Measurements from ENCODE around the gene SMIM32. TPM values are rescaled to one million over a fixed set of nuclear protein-coding genes. Genes with fewer than 3 reads are reported as not detected.

SMIM32 gene
- total RNA-seq, 4 donors from 2014 or later = not detected

DNA sequence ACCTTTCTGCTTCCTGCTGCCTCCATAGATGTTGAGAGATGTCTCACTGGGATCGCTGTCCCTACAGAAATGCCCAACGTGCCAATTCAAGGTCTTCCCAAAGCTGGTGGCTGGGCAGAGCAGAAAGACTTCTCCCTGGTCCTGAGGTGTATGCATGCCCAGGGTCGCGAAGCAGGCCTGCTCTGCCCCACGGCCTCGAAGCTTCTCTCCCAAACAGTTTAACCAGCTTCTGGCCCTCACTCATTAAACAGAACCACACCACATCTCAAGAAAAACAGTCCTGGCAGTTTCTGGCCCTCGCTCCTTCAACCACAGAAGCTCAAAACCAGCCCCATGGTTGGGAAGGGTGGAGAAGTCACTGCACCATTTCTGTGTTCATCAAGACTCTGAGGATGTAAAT lies 14.7 kb upstream of the SMIM32 start:
- TF ChIP-seq, protein P1, sequence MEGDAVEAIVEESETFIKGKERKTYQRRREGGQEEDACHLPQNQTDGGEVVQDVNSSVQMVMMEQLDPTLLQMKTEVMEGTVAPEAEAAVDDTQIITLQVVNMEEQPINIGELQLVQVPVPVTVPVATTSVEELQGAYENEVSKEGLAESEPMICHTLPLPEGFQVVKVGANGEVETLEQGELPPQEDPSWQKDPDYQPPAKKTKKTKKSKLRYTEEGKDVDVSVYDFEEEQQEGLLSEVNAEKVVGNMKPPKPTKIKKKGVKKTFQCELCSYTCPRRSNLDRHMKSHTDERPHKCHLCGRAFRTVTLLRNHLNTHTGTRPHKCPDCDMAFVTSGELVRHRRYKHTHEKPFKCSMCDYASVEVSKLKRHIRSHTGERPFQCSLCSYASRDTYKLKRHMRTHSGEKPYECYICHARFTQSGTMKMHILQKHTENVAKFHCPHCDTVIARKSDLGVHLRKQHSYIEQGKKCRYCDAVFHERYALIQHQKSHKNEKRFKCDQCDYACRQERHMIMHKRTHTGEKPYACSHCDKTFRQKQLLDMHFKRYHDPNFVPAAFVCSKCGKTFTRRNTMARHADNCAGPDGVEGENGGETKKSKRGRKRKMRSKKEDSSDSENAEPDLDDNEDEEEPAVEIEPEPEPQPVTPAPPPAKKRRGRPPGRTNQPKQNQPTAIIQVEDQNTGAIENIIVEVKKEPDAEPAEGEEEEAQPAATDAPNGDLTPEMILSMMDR (IDR thresholded peaks at IDR 0.05; ENCODE audit: low read depth) = no peak

DNA sequence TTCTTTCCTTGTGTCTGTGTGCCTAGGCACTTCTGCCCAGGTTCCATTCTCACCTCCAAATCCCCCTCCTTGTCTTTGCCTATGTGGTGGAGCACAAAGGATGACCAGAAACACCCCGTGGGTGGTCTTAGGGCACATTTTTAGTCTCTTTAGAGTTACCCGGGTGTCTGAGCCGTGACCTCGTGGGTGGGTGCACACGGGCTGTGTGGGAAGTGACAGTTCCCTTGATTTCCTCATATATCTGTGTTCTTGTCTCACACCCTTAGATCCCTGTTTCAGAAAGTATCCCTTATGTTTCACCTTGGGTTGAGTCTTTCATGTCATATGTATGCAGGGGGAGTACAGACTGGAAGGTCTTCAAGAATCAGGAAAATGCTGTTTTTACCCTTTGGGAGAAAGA lies 13.4 kb upstream of the SMIM32 start:
- TF ChIP-seq, protein P1 (IDR thresholded peaks at IDR 0.05; ENCODE audit: low read depth) = no peak

DNA sequence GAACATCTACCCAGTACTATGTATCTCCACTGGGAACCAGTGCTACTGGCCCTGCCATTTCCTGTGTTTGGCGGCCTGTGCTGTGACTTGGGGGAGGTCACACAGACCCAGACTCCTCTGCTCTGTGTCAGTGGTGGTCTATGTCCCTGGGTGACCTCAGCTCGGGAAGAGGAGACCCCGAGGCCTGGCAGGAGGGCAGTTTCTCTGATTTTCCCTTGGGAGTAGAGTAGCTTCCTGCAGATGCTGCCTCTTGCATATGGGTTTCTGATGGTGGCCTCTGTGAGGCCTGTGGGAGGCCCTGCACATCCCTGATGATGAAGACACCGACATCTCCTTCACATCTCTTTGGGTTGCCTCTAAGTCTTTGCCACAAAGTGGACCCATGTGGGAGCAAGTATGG lies 13.0 kb upstream of the SMIM32 start:
- TF ChIP-seq, protein P1 (IDR thresholded peaks at IDR 0.05; ENCODE audit: low read depth) = no peak

DNA sequence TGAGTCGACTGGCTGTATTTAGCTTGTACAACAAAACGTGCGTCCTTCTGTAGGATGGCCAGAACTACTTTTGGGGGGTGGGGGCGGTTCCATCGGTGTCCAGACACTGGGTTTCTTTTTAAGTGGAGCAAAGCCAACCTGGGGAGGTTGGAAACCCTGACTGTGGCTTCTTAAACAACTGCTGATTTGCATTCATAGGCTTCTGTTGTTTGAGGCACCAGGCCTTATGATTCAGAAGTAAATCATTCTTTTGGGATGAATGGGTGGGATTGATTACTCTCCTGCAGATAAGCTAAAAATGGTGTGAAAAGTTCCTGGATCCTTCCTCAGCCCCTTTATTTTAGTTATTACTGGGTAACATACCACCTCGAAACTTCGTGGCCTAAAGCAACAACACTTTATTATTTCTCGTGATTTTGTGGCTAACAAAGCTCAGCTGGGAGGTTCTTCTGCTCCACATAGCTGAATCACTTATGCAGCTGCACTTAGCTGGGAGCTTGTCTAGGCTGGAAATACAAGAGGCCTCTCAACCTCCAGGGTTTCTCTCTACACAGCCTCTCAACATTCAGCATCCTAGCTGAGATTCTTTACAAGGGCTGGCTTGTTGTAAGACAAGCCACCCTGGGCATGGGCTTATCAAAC lies 12.2 kb upstream of the SMIM32 start:
- TF ChIP-seq, protein P1 (IDR thresholded peaks at IDR 0.05; ENCODE audit: low read depth) = no peak

DNA sequence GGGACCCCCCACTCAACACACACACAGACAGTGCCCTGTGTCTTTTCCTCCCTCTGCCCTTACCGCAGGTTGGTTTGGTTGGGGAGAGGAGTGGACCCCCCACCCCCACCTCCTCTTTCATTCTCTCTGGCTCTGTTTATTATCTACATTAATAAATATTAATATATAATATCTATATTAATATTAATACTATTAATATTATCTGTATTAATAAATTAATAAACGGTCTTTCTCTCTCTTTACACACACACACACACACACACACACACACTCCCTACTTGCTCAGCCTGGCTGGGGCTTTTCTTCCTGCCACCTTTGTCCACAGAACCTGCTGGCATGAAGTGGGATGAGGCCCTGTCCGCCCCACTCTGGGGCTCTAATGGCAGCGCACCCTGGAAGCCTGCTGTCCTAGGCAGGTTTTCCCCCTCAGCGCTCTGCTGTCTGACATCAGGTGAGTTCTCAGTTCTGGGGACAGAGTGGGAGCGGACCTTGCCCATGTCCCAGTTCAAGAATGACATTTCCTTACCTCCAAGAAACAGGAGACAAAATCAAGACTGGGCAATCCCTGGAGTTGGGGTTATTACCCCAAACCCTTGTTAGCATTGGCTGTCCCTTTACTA lies 10.5 kb upstream of the SMIM32 start:
- TF ChIP-seq, protein P1 (IDR thresholded peaks at IDR 0.05; ENCODE audit: low read depth) = no peak

DNA sequence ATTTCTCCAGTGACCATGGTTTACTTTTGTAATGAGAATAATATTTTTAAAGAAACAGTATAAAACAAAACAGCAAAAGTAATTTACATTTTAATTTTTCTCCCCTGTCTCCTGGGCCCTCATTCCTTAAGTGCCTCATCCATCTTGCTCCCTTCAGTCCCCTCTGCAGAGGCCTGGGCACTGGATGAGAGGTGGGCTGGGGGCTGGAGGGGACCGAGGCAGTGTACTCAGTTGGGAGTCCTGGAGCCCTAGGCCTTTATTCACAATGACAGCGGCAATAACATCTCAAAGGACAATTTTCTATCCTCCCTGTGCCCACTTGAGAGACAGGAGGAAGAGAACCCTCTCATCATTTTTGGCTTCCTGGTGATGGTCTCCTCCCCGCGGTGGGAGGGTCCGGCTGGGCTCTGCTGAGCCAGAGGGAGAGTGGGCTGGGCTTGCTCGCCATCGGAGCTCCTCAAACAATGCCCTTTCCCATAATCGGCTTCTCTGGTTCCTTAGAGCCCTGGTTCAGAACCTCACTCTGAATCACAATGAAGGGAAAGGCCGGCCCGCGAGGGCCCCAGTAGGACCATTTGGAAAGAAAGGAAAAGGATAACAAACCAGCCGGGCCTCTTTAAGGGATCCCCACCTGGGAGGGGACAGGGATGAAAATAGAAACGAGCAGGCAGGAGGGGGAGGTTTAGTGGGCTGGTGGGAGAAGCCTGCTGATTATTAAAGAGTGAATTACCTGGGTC lies 9.7 kb upstream of the SMIM32 start:
- TF ChIP-seq, protein P1 (IDR thresholded peaks at IDR 0.05; ENCODE audit: low read depth) = no peak

DNA sequence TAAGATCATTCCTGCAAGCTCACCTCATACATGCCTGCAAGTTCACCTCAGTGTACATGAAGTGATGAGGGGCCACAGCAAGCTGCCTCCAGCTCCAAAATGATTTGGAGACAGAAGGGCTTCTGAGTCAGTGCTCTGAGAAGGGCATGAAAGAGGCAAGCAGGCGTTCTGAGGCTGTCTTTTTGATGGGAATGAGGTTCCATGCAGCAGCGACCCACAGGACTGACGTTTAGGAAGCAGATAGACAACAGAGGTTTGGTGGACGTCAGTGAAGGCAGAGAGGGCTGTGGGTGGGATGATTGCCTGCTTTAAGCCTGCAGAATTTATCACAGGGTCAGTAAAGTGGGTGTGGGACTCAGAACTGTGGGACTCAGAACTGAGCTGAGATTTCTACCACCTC lies 8.9 kb upstream of the SMIM32 start:
- TF ChIP-seq, protein P1 (IDR thresholded peaks at IDR 0.05; ENCODE audit: low read depth) = no peak
